Measurements from ENCODE around the gene HOXA7.

Gene HOXA7

GRCh38 chr7:27192546-27193334 lies 36.3 kb upstream of the HOXA7 start:
- no peak for DNase-seq

- no peak for DNase-seq
These were observed 35.5 kb upstream of the HOXA7 start for GRCh38 chr7:27191833-27192545.

GRCh38 chr7:27191161-27191731 lies 34.8 kb upstream of the HOXA7 start:
- no peak for DNase-seq

GRCh38 chr7:27189997-27190748 lies 33.7 kb upstream of the HOXA7 start:
- no peak for DNase-seq

- no peak for DNase-seq
These were observed 33.0 kb upstream of the HOXA7 start for GRCh38 chr7:27189295-27189996.

GRCh38 chr7:27188386-27189294 lies 32.2 kb upstream of the HOXA7 start:
- DNase-seq: no peak

- no peak for DNase-seq
These were observed 31.3 kb upstream of the HOXA7 start for GRCh38 chr7:27187475-27188385.

- no peak for DNase-seq
These were observed 30.4 kb upstream of the HOXA7 start for GRCh38 chr7:27186668-27187474.

- DNase-seq: no peak
These were observed 29.6 kb upstream of the HOXA7 start for GRCh38 chr7:27185854-27186667.

GRCh38 chr7:27185013-27185853 lies 28.8 kb upstream of the HOXA7 start, which contains the start of gene HOXA11:
Gene HOXA11 (minus strand): TSS chr7:27185232. CDS start chr7:27185144, 88 bp downstream.
- DNase-seq: no peak

- no peak for DNase-seq
These were observed 28.0 kb upstream of the HOXA7 start for GRCh38 chr7:27184337-27185012.

GRCh38 chr7:27183682-27184336 lies 27.3 kb upstream of the HOXA7 start:
- DNase-seq: no peak

GRCh38 chr7:27182861-27183681 lies 26.6 kb upstream of the HOXA7 start:
- DNase-seq: peak; percentile 57

GRCh38 chr7:27182285-27182841 lies 25.9 kb upstream of the HOXA7 start:
- DNase-seq: no peak

GRCh38 chr7:27181795-27182275 lies 25.4 kb upstream of the HOXA7 start:
- no peak for DNase-seq
